Measurements from ENCODE around the gene FAF1.

Gene FAF1

DNA sequence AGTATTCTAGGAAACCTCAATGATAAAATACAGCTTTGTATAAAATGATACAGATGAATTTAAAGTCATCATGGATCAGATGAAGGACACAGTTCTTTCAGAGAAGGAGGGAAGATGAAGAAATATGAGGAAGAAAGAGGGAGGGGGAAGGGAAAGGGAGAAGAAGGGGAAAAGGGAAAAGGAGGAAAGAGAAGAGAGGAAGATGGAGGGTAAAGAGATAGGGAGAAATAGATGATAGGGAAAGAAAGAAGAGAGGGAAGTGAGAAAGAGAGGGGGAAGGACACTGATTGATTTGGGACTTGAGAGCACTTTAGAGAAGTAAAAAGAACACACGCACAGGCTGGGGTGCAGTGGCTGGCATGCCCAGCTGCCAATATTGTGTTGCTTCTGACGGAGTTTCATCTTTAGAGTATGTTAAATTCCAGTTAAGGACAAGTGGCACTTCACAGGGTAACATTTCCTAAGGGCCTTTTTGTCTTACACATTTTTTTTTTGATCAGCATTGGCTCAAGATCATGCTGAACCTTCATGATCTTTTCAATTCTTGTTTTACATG is 300.9 kb downstream of the FAF1 start:
- no peaks in the 10 kb centered on the region for H3K4me1 ChIP-seq
- no peak overlapping the region for H2AFZ ChIP-seq
- H3K36me3 ChIP-seq (ENCODE audit: control insufficient read depth, insufficient read depth, low read length): no peaks in the 10 kb centered on the region
- no peak overlapping the region for H3K27ac ChIP-seq
- H3K79me2 ChIP-seq: no peaks in the 10 kb centered on the region
- no peaks in the 10 kb centered on the region for H3K9me3 ChIP-seq (ENCODE audit: control insufficient read depth, low read length)
- H3K9ac ChIP-seq: no peak overlapping the region
- H3K27me3 ChIP-seq (ENCODE audit: control insufficient read depth, insufficient read depth, low read length): no peaks in the 10 kb centered on the region
- H3K4me2 ChIP-seq (ENCODE audit: low read length): no peak overlapping the region
- H3K4me3 ChIP-seq (ENCODE audit: low read depth, low read length): no peak overlapping the region
- TF ChIP-seq CTCF (IDR thresholded peaks at IDR 0.05): no peak

- Histone ChIP-seq H3K4me2 (ENCODE audit: low read length) (no peak overlapping the region), H3K27ac (no peak overlapping the region)
Measured at GRCh38 chr1:50658459-50659076, 301.5 kb downstream of the FAF1 start.

GRCh38 chr1:50656931-50657330 is 303.1 kb downstream of the FAF1 start:
- H2AFZ ChIP-seq: no peak overlapping the region
- H3K27me3 ChIP-seq (ENCODE audit: control insufficient read depth, insufficient read depth, low read length): no peaks in the 10 kb centered on the region
- H3K4me2 ChIP-seq (ENCODE audit: low read length): no peak overlapping the region
- no peaks in the 10 kb centered on the region for H3K79me2 ChIP-seq
- no peak for TF ChIP-seq CTCF (IDR thresholded peaks at IDR 0.05)
- H3K36me3 ChIP-seq (ENCODE audit: control insufficient read depth, insufficient read depth, low read length): no peaks in the 10 kb centered on the region
- H3K9me3 ChIP-seq (ENCODE audit: control insufficient read depth, low read length): no peaks in the 10 kb centered on the region
- no peaks in the 10 kb centered on the region for H3K4me1 ChIP-seq
- no peak overlapping the region for H3K4me3 ChIP-seq (ENCODE audit: low read depth, low read length)
- no peak overlapping the region for H3K27ac ChIP-seq
- H3K9ac ChIP-seq: no peak overlapping the region

More at GRCh38 chr1:50658459-50659076, 301.5 kb downstream of the FAF1 start:
- no peaks in the 10 kb centered on the region for H3K79me2 ChIP-seq
- TF ChIP-seq CTCF (IDR thresholded peaks at IDR 0.05): no peak
- no peaks in the 10 kb centered on the region for H3K36me3 ChIP-seq (ENCODE audit: control insufficient read depth, insufficient read depth, low read length)
- H3K4me3 ChIP-seq (ENCODE audit: low read depth, low read length): no peak overlapping the region
- no peaks in the 10 kb centered on the region for H3K9me3 ChIP-seq (ENCODE audit: control insufficient read depth, low read length)
- no peak overlapping the region for H3K9ac ChIP-seq
- H2AFZ ChIP-seq: no peak overlapping the region
- no peaks in the 10 kb centered on the region for H3K4me1 ChIP-seq
- no peaks in the 10 kb centered on the region for H3K27me3 ChIP-seq (ENCODE audit: control insufficient read depth, insufficient read depth, low read length)

DNA sequence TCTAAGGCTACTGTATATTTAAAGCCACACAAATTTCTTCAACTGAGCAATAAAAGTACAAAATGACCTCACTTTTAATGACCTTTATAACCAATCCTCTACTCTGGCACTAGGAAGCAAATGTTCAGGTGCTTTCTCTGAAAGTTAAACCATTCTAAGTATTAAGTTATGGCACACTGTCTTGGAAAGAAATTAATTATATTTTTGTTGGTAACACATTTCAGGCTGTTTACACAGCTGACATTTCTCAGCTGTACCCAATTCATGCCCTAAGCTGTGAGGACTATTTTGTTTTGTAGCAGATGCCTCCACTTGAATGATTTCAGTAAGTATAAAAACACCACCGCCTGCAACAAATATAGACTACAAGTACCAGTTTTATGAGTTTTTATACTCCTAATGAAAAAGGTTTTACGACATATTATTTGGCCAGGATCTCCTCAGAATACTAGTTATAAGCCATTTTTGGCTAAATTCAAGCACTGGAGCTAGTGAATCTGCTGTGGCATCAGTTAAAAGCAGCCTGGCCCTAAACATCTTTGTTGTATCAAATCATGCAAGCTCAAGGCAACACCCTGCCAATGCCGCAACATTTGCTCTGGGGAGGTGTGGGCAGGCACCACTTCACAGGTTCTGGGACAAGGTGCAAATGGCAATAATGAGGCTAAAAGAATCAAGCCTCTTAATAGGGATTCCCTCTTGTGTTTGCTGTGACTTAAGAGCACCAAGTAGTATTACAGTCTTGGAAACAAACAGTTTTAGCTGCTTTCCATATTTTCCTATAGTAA is 308.4 kb downstream of the FAF1 start:
- TF ChIP-seq CTCF (IDR thresholded peaks at IDR 0.05): no peak
- Histone ChIP-seq H3K4me3 (ENCODE audit: low read depth, low read length) (no peak overlapping the region), H3K9me3 (ENCODE audit: control insufficient read depth, low read length) (no peaks in the 10 kb centered on the region), H3K27ac (no peak overlapping the region), H3K36me3 (ENCODE audit: control insufficient read depth, insufficient read depth, low read length) (no peaks in the 10 kb centered on the region), H3K9ac (no peak overlapping the region), H3K4me2 (ENCODE audit: low read length) (no peak overlapping the region), H3K27me3 (ENCODE audit: control insufficient read depth, insufficient read depth, low read length) (no peaks in the 10 kb centered on the region), H2AFZ (no peak overlapping the region), H3K79me2 (no peaks in the 10 kb centered on the region), H3K4me1 (no peaks in the 10 kb centered on the region)

Measured in parathyroid adenoma (tissue), 2 donors.